ENCODE measurements around the gene SNAI3. TPM values are rescaled to one million over a fixed set of nuclear protein-coding genes. Genes with fewer than 3 reads are reported as not detected.

SNAI3 gene
- total RNA-seq, 1 experiment from 2014 or later = 0.54 TPM

GRCh38 chr16:88665570-88665969 is 20.7 kb downstream of the SNAI3 start:
- Mint-ChIP-seq H3K9me3 (ENCODE audit: low read depth, unreplicated experiment) (no peaks in the 10 kb centered on the region), H3K27me3 (ENCODE audit: unreplicated experiment) (no peaks in the 10 kb centered on the region), H3K4me1 (ENCODE audit: low read depth, unreplicated experiment) (no peaks in the 10 kb centered on the region), H3K27ac (ENCODE audit: unreplicated experiment) (no peak overlapping the region), H3K36me3 (ENCODE audit: insufficient read depth, unreplicated experiment) (peaks cover 58% of the 10 kb centered on the region), H3K4me3 (ENCODE audit: low read depth, unreplicated experiment) (no peak overlapping the region)
- TF ChIP-seq, protein P1, sequence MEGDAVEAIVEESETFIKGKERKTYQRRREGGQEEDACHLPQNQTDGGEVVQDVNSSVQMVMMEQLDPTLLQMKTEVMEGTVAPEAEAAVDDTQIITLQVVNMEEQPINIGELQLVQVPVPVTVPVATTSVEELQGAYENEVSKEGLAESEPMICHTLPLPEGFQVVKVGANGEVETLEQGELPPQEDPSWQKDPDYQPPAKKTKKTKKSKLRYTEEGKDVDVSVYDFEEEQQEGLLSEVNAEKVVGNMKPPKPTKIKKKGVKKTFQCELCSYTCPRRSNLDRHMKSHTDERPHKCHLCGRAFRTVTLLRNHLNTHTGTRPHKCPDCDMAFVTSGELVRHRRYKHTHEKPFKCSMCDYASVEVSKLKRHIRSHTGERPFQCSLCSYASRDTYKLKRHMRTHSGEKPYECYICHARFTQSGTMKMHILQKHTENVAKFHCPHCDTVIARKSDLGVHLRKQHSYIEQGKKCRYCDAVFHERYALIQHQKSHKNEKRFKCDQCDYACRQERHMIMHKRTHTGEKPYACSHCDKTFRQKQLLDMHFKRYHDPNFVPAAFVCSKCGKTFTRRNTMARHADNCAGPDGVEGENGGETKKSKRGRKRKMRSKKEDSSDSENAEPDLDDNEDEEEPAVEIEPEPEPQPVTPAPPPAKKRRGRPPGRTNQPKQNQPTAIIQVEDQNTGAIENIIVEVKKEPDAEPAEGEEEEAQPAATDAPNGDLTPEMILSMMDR (IDR thresholded peaks at IDR 0.05; ENCODE audit: unreplicated experiment) = no peak
- CTCF ChIA-PET = interaction anchor here (0.6 kb wide), 1 partner anchor 1034 kb away, joined by 3 read pairs; no protein-coding TSS in a partner anchor
- intact Hi-C loops (cut with micrococcal nuclease; ENCODE audit: unreplicated experiment) = no loop called here
- BruUV-seq (replicated peaks) = no TSS peak
- no peak for DNase-seq

DNA sequence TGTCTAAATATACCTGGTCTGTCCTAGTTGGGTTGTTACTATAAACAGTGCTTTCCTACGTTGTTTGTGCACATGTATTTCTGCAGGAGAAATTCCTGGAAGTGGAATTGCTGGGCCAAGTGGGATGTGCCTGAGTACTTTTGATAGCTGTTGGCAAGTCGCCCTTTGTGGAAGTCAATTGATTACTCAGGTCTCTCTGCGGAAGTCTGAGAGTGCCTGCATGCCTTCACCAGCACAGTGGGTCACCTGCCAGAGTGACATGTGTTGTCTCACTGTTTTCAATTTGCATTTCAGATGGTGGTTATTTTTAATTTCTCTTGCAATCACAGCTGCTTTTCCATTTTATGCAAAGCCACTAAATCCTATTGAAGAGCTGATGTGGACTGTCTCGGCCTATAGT is 21.2 kb downstream of the SNAI3 start:
- TF ChIP-seq, protein P1 (IDR thresholded peaks at IDR 0.05; ENCODE audit: unreplicated experiment) = no peak
- CTCF ChIA-PET = no interaction called here
- no peaks in the 10 kb centered on the region for H3K27me3 Mint-ChIP-seq (ENCODE audit: unreplicated experiment)
- intact Hi-C loops (cut with micrococcal nuclease; ENCODE audit: unreplicated experiment) = no loop called here
- H3K9me3 Mint-ChIP-seq (ENCODE audit: low read depth, unreplicated experiment) = no peaks in the 10 kb centered on the region
- DNase-seq = no peak
- no peaks in the 10 kb centered on the region for H3K4me1 Mint-ChIP-seq (ENCODE audit: low read depth, unreplicated experiment)
- H3K27ac Mint-ChIP-seq (ENCODE audit: unreplicated experiment) = no peak overlapping the region
- H3K4me3 Mint-ChIP-seq (ENCODE audit: low read depth, unreplicated experiment) = peak overlapping the region; percentile 32
- TSS peak; percentile 32 for BruUV-seq (replicated peaks)
- H3K36me3 Mint-ChIP-seq (ENCODE audit: insufficient read depth, unreplicated experiment) = peaks cover 62% of the 10 kb centered on the region

DNA sequence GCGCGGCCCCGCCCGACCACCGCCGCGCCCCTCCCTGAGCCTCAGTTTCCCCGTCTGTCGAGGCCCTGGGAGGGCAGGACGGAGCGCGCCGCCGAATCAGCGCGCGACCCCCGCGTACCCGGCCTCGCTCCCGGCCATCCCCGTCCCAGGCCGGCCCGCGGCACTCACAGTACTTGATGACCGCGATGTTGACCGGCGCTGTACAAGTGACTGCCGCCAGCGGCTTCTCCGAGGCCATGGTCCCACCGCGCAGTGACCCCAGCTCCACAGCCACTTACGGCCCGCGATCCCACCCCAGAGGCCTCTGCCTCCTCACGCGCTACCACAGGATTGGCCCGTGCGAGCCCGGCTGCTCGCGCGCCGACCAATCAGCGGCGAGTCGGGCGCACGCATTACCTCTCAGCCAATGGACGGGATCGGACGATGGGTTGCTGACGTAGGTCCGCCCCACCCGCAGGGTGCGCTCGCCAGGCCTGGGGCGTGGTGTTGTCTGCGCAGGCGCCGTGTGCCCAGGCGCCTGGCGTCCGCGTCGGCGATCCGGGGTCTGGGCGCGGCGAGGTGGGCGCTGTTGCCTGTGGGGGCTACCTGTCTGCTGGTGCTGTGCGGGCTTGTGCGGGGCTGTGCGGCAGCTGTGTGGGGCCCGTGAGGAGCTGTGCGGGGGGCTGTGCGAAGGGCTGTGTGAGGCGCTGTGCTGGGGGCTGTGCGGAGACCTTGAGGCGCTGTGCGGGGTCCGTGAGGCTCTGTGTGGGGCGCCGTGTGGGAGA is 23.3 kb downstream of the SNAI3 start, which contains the start of gene MVD:
TSS of gene MVD (minus strand) at position 249 of the 764 bp plus-strand sequence. CDS start at position 238, 11 bp downstream.
- intact Hi-C loops (cut with micrococcal nuclease; ENCODE audit: unreplicated experiment) = no loop called here
- Mint-ChIP-seq H3K27me3 (ENCODE audit: unreplicated experiment) (no peaks in the 10 kb centered on the region), H3K27ac (ENCODE audit: unreplicated experiment) (peak within 1 kb of the TSS; percentile 97), H3K4me3 (ENCODE audit: low read depth, unreplicated experiment) (peak within 1 kb of the TSS; percentile 100), H3K4me1 (ENCODE audit: low read depth, unreplicated experiment) (no peaks in the 10 kb centered on the region), H3K9me3 (ENCODE audit: low read depth, unreplicated experiment) (no peaks in the 10 kb centered on the region), H3K36me3 (ENCODE audit: insufficient read depth, unreplicated experiment) (peaks cover 68% of the 10 kb centered on the region)
- TF ChIP-seq, protein P1 (IDR thresholded peaks at IDR 0.05; ENCODE audit: unreplicated experiment) = no peak
- no TSS peak for BruUV-seq (replicated peaks)
- CTCF ChIA-PET = interaction anchor here (0.6 to 1.0 kb wide), 2 partner anchors 10 to 24 kb away, joined by 3 to 4 read pairs; no protein-coding TSS in a partner anchor
- DNase-seq = peak; percentile 99

GRCh38 chr16:88662222-88662842 is 24.0 kb downstream of the SNAI3 start:
- peak overlapping the region; percentile 97 for H3K27ac Mint-ChIP-seq (ENCODE audit: unreplicated experiment)
- intact Hi-C loops (cut with micrococcal nuclease; ENCODE audit: unreplicated experiment) = no loop called here
- no peak for DNase-seq
- CTCF ChIA-PET = interaction anchor here (0.6 to 1.0 kb wide), 2 partner anchors 10 to 23 kb away, joined by 3 to 4 read pairs; no protein-coding TSS in a partner anchor
- TSS peak; percentile 53 for BruUV-seq (replicated peaks)
- no peaks in the 10 kb centered on the region for H3K9me3 Mint-ChIP-seq (ENCODE audit: low read depth, unreplicated experiment)
- H3K4me1 Mint-ChIP-seq (ENCODE audit: low read depth, unreplicated experiment) = no peaks in the 10 kb centered on the region
- H3K27me3 Mint-ChIP-seq (ENCODE audit: unreplicated experiment) = no peaks in the 10 kb centered on the region
- TF ChIP-seq, protein P1 (IDR thresholded peaks at IDR 0.05; ENCODE audit: unreplicated experiment) = no peak
- H3K36me3 Mint-ChIP-seq (ENCODE audit: insufficient read depth, unreplicated experiment) = peaks cover 75% of the 10 kb centered on the region
- H3K4me3 Mint-ChIP-seq (ENCODE audit: low read depth, unreplicated experiment) = peak overlapping the region; percentile 100
